Kidney tubule cell (primary cell): ENCODE data around the gene IQGAP2.
A peak's percentile ranks its signal among the peaks of the same experiment; 100 is the strongest.

ENCODE experiments used
- DNase-seq: peaks from one replicate; pipeline ENCODE4 v3.0.0-alpha.2; 2018; ENCODE audit warnings: low spot score

IQGAP2 gene

GRCh38 chr5:76690037-76690679 lies 287.1 kb downstream of the IQGAP2 start:
- DNase-seq, result no peak

- DNase-seq, result no peak
Measured at GRCh38 chr5:76690704-76691466, 287.8 kb downstream of the IQGAP2 start.

GRCh38 chr5:76691467-76692273 lies 288.6 kb downstream of the IQGAP2 start:
- peak; percentile 74 for DNase-seq

- DNase-seq, result no peak
Measured at GRCh38 chr5:76692274-76692540, 289.1 kb downstream of the IQGAP2 start.

GRCh38 chr5:76692651-76693050 lies 289.6 kb downstream of the IQGAP2 start:
- no peak for DNase-seq

GRCh38 chr5:76693141-76693540 lies 290.1 kb downstream of the IQGAP2 start:
- DNase-seq, result no peak

GRCh38 chr5:76694317-76694716 lies 291.2 kb downstream of the IQGAP2 start:
- no peak for DNase-seq

- DNase-seq, result no peak
Measured at GRCh38 chr5:76695346-76695745, 292.3 kb downstream of the IQGAP2 start.

- peak; percentile 36 for DNase-seq
Measured at GRCh38 chr5:76696251-76696650, 293.2 kb downstream of the IQGAP2 start.

- DNase-seq, result no peak
Measured at GRCh38 chr5:76697670-76698069, 294.6 kb downstream of the IQGAP2 start.

GRCh38 chr5:76700571-76700970 lies 297.5 kb downstream of the IQGAP2 start:
- no peak for DNase-seq

GRCh38 chr5:76701298-76701697 lies 298.2 kb downstream of the IQGAP2 start:
- DNase-seq, result peak; percentile 78

GRCh38 chr5:76703707-76704106 lies 300.6 kb downstream of the IQGAP2 start:
- DNase-seq, result no peak

GRCh38 chr5:76704131-76704663 lies 301.1 kb downstream of the IQGAP2 start:
- DNase-seq, result no peak

GRCh38 chr5:76705574-76705973 lies 302.5 kb downstream of the IQGAP2 start:
- DNase-seq, result no peak

- peak; percentile 58 for DNase-seq
Measured at GRCh38 chr5:76709762-76710161, 306.7 kb downstream of the IQGAP2 start.

GRCh38 chr5:76710991-76711390 lies 307.9 kb downstream of the IQGAP2 start:
- no peak for DNase-seq

- DNase-seq, result no peak
Measured at GRCh38 chr5:76714751-76715485, 311.8 kb downstream of the IQGAP2 start.

GRCh38 chr5:76715486-76715735 lies 312.3 kb downstream of the IQGAP2 start:
- DNase-seq, result no peak

- peak; percentile 50 for DNase-seq
Measured at GRCh38 chr5:76715736-76716455, 312.8 kb downstream of the IQGAP2 start, which contains the start of gene F2R. F2R (plus strand) TSS chr5:76716126; CDS start chr5:76716308, 182 bp downstream.

GRCh38 chr5:76716456-76717157 lies 313.5 kb downstream of the IQGAP2 start:
- DNase-seq, result no peak
